Brain pericyte (primary cell): ENCODE results near the gene TAC3.
"Not testable (repeated sequence)": the region's sequence is repeated elsewhere in the genome, so short reads cannot be mapped to it uniquely, and the experiment has no call there.

Source experiments
- DNase-seq: peaks from one replicate; pipeline ENCODE4 v3.0.0-alpha.2; 2012; ENCODE audit warnings: low read depth, low spot score

TAC3 gene

DNA sequence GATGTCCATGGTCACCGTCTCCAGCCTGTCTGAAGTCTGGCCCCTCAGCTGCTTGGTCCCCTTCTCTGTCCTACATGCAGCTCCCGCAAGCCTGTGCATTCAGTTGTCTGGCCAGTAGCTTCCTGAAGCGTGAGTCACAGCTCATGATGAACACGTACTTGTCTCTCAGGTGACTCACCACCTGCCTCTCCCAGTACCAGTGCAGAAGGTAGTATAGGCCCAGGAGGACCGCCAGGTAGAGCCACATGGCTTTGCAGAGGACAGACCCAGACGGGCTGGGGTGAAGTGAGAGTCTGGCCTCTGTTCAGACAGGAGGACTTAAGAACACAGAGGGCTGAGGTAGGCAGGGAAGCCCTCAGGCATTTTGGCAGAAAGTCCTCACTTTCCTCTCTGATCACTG is 30.6 kb downstream of the TAC3 start:
- not testable (repeated sequence) for DNase-seq

DNA sequence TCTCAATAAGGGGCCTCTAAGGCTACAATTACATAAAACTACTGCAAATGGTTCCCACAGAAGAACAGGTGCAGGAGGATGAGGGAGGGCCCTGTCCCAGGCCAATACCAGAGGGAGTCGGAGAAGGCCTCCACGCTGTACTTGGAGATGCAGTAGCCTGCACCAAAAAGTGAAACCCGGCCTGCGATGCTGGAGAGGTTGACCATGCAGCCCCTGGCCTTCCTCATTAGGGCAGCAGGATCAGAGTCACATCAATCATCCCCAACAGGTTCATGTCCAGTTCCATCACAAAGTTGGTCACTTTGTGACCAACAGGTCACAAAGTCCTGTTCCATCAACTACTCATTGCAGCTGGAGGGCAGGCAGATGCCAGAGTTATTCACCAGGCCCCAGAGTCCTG is 32.9 kb downstream of the TAC3 start:
- no peak for DNase-seq

DNA sequence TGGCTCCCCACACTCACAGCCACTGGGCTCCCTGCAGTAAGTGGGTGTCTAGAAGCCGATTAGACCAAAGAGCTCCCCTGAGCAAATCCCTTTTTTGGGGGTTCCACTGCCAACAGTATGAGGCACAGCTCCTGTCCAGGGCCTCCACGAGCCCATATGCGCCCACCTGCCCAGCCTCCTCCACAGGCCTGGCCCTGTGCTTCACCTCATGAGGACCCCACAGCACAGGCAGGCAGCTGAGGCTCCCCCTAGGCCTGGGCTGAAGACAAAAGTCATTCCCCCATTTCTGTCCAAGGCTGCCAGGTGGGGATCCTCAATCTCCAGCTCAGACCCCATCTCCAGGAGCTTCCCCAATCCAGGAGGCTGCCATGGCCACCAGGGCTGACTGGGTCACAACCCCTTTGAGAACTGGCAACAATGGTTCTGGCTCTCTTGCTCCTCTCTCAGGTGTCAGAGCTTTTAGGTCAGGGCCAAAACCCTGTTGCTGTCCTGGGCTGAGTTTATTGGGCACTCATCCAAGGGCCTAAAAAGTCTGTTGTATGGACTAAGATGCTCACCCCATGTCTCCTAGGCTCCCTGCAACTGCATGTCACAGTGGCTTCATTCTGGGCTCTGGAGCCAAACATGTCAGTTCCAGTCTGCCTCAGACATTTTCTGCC is 33.6 kb downstream of the TAC3 start:
- not testable (repeated sequence) for DNase-seq

DNA sequence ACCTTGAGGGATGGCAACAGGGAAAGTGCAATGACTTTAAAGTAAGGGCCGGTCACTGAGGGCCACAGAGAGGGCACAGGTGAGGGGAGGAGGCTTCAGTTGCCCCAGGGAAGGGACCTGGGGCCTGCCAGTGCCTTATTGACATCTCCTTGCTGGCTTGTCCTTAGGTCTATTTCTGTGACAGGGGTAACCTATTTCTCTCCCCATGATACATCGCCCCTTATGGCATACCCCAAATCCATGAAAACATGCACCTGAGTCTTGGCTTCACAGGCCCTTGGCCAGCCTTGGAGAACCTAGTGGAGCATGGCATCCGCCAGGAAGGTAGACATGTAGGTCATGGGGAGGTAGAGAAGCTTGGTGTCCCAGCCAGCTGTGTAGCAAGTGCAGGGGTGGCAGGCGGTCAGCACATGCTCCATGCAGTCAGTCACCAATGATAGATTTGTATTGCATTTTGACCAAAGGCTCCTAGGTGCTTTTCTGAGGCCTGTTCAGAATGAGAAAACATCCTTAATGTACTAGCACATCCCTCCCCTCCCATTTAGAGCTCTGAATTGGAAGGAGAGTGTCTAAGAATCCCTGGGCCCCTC is 35.3 kb downstream of the TAC3 start:
- DNase-seq, result no peak

DNA sequence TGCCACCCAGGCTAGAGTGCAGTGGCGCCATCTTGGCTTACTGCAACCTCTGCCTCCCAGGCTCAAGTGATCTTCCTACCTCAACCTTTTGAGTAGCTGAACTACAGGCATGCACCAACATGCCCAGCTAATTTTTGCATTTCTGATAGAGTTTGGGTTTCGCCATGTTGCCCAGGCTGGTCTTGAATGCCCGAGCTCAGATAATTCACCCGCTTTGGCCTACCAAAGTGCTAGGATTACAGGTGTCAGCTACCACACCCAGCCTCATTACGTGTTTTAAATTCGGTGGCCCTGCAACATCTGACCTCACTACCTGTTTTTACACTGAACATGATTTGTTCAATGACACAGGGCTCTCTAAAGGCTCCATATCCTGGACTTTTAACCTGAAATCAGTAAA is 36.1 kb downstream of the TAC3 start:
- no peak for DNase-seq

DNA sequence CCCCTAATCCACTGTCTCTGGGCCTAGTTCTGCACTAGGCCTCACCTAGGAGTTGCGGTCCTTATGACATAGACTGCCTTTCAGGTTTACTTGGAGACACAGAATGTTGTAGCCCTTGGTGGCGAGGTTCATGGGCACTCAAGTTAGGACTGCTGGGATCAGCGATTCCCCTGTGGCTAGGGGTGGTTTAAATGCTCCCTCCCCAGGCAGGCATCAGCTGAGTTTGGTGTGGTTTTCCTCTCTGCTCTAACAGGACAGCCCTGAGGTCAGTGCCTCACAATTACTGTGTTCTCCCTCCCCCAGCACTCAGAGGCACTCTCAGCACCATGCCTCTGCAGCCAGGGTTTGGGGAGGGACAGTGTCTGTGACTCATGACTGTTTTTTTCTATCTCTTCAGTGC is 36.7 kb downstream of the TAC3 start:
- no peak for DNase-seq

DNA sequence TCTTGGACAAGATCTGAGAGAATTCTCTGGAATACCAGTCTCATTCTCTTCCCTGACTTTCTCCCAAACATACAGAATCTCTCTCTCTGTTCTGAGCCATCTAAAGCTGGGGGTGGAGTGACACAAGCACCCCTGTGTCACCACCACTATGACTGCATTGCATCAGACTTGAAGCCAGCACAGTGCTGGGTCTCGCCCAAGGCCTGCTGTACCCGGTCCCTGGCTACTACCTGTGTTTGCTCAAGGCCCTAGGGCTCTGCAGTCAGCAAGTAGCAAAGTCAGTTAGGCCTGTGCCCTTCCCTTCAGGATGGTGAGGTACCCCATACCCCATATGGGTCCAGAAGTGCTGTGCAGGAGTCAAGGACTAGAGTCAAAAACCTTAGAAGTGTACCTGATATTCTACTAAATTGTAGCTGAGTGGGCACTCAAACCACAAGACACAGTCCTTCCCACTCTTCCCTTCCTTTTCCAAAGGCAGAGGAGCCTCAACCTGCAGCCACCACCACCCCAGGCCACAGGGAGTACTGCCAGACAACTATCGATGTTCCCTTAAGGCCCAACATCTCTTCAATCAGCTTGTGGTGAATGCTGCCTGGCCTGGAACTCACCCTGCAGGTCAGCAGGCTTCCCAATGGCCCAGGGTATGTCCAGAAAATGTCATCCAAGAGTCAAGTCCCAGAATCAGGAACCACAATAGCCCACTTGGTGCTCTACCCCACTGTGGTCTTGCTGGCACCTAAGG is 37.8 kb downstream of the TAC3 start:
- no peak for DNase-seq

DNA sequence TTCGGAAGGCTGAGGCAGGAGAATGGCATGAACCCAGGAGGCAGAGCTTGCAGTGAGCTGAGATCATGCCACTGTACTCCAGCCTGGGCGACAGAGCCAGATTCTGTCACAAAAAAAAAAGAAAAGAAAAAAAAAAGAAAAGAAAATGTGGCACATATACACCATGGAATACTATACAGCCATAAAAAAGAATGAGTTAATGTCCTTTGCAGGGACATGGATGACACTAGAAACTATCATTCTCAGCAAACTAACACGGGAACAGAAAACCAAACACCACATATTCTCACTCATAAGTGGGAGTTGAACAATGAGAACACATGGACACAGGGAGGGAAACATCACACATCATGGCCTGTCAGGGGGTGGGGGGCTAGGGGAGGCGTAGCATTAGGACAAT is 39.0 kb downstream of the TAC3 start:
- not testable (repeated sequence) for DNase-seq

DNA sequence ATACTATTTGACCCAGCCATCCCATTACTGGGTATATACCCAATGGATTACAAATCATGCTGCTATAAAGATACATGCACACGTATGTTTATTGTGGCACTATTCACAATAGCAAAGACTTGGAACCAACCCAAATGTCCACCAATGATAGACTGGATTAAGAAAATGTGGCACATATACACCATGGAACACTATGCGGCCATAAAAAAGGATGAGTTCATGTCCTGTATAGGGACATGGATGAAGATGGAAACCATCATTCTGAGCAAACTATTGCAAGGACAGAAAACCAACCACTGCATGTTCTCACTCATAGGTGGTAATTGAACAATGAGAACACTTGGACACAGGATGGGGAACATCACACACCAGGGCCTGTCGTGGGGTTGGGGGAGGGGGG is 42.1 kb downstream of the TAC3 start:
- DNase-seq, result not testable (repeated sequence)

DNA sequence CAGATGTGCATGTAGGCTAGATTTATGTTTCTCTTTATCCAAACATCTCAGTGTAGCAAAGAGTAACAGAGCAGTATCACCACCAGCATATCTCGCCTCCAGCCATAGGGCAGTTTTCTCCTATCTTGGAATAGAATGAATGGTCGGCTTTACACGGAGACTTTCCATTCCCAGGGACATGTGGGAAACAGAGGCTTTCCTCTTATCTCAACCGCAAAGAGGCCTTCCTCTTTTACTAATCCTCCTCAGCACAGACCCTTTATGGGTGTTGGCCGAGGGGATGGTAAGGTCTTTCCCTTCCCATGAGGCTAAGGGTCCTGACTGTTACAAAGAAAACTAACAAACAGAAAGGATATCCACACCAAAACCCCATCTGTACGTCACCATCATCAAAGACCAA is 47.4 kb downstream of the TAC3 start:
- DNase-seq, result not testable (repeated sequence)

DNA sequence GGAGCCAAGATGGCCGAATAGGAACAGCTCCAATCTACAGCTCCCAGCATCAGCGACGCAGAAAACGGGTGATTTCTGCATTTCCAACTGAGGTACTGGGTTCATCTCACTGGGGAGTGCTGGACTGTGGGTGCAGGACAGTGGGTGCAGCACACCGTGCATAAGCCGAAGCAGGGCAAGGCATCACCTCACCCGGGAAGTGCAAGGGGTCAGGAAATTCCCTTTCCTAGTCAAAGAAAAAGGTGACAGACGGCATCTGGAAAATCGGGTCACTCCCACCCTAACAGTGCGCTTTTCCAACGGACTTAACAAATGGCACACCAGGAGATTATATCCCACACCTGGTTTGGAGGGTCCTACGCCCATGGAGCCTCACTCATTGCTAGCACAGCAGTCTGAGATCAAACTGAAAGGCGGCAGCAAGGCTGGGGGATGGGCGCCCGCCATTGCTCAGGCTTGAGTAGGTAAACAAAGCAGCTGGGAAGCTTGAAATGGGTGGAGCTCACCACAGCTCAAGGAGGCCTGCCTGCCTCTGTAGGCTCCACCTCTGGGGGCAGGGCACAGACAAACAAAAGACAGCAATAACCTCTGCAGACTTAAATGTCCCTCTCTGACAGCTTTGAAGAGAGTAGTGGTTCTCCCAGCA is 50.2 kb downstream of the TAC3 start:
- DNase-seq, result not testable (repeated sequence)

DNA sequence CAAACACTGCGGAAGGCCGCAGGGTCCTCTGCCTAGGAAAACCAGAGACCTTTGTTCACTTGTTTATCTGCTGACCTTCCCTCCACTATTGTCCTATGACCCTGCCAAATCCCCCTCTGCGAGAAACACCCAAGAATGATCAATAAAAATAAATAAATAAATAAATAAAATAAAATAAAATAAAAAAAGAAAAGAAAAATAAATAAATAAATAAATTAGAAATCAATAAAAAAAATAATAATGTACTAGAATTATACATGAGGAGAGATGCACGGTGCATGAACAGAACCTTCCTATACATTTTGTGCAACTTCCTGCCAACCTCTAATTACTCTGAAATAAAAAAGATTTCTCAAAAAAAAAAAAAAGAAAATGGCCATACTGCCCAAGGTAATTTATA is 51.2 kb downstream of the TAC3 start:
- DNase-seq, result not testable (repeated sequence)

DNA sequence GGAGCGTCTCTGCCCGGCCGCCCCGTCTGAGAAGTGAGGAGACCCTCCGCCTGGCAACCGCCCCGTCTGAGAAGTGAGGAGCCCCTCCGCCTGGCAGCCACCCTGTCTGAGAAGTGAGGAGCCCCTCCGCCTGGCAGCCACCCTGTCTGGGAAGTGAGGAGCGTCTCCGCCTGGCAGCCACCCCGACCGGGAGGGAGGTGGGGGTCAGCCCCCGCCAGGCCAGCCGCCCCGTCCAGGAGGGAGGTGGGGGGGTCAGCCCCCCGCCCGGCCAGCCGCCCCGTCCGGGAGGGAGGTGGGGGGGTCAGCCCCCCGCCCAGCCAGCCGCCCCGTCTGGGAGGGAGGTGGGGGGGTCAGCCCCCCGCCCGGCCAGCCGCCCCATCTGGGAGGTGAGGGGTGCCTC is 52.8 kb downstream of the TAC3 start:
- DNase-seq, result not testable (repeated sequence)

DNA sequence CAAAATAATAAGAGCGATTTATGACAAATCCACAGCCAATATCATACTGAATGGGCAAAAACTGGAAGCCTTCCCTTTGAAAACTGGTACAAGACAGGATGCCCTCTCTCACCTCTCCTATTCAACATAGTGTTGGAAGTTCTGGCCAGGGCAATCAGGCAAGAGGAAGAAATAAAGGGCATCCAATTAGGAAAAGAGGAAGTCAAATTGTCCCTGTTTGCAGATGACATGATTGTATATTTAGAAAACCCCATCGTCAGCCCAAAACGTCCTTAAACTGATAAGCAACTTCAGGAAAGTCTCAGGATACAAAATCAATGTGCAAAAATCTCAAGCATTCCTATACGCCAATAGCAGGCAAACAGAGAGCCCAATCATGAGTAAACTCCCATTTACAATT is 54.1 kb downstream of the TAC3 start:
- DNase-seq, result not testable (repeated sequence)
